OCI-LY1 (cell line): Measurements from ENCODE around the gene SENP2.

Experiments
- H2AFZ ChIP-seq: fragments of 200-600 bp; sonication (generic), shearing (Covaris generic); 2 replicates; pipeline ENCODE4 v1.6.0; 2014; ENCODE audit warnings: antibody characterized with exemption, mild to moderate bottlenecking, low read length
- H3F3A ChIP-seq: fragments of 200-600 bp; sonication (generic), shearing (Covaris generic); 2 replicates; pipeline ENCODE4 v1.6.0; 2014; ENCODE audit warnings: mild to moderate bottlenecking, antibody characterized with exemption, low read length, moderate library complexity; ENCODE audit not compliant: insufficient read depth
- H3K27ac ChIP-seq: fragments of 200-600 bp; sonication (generic); 2 replicates; pipeline ENCODE4 v1.5.1; 2014; ENCODE audit warnings: low read length, mixed run types, mild to moderate bottlenecking, low read depth; ENCODE audit not compliant: poor library complexity, severe bottlenecking
- H3K27me3 ChIP-seq: fragments of 200-600 bp; sonication (generic); 2 replicates; pipeline ENCODE4 v1.6.0; 2014; ENCODE audit warnings: antibody characterized with exemption, mild to moderate bottlenecking, low read length, moderate library complexity; ENCODE audit not compliant: insufficient read depth
- H3K36me3 ChIP-seq: fragments of 200-600 bp; sonication (generic); 2 replicates; pipeline ENCODE4 v1.6.1; 2014; ENCODE audit warnings: mild to moderate bottlenecking, antibody characterized with exemption, low read length, moderate library complexity, mixed read lengths; ENCODE audit not compliant: insufficient read depth
- H3K4me1 ChIP-seq: fragments of 200-600 bp; sonication (generic); 2 replicates; pipeline ENCODE4 v1.5.1; 2014; ENCODE audit warnings: mild to moderate bottlenecking, low read length, moderate library complexity; ENCODE audit not compliant: insufficient read depth, severe bottlenecking
- H3K4me2 ChIP-seq: fragments of 200-600 bp; sonication (generic), shearing (Covaris generic); 2 replicates; pipeline ENCODE4 v1.6.1; 2014; ENCODE audit warnings: low read length
- H3K4me3 ChIP-seq: fragments of 200-600 bp; sonication (generic); 2 replicates; pipeline ENCODE4 v1.5.1; 2014; ENCODE audit warnings: low read length, low read depth, mild to moderate bottlenecking, mixed read lengths; ENCODE audit not compliant: poor library complexity, severe bottlenecking
- H3K79me2 ChIP-seq: fragments of 200-600 bp; shearing (Covaris generic); 2 replicates; pipeline ENCODE4 v1.6.1; 2016; ENCODE audit warnings: mixed run types, low read length, mixed read lengths; ENCODE audit not compliant: insufficient read depth
- H3K9ac ChIP-seq: fragments of 200-600 bp; sonication (generic), shearing (Covaris generic); 2 replicates; pipeline ENCODE4 v1.6.1; 2014; ENCODE audit warnings: mild to moderate bottlenecking, low read length, mixed read lengths
- H3K9me2 ChIP-seq: fragments of 200-600 bp; sonication (generic), shearing (Covaris generic); 2 replicates; pipeline ENCODE4 v1.6.1; 2014; ENCODE audit warnings: low read depth, mild to moderate bottlenecking, low read length, mixed read lengths
- H3K9me3 ChIP-seq: fragments of 200-600 bp; shearing (Covaris generic); 2 replicates; pipeline ENCODE4 v1.6.1; 2014; ENCODE audit warnings: low read length, mixed read lengths
- H4K20me1 ChIP-seq: fragments of 200-600 bp; sonication (generic), shearing (Covaris generic); 2 replicates; pipeline ENCODE4 v1.6.0; 2016; ENCODE audit warnings: mild to moderate bottlenecking, low read length; ENCODE audit not compliant: insufficient read depth
- CTCF ChIP-seq: fragments of 200-600 bp; sonication (generic), shearing (Covaris generic); IDR thresholded peaks from 2 replicates; pipeline ENCODE4 v1.5.1; 2017; ENCODE audit warnings: mild to moderate bottlenecking, antibody characterized with exemption, low read length, moderate library complexity, mixed read lengths
- EZH2 ChIP-seq: fragments of 200-600 bp; sonication (generic), shearing (Covaris generic); IDR thresholded peaks from 2 replicates; pipeline ENCODE4 v1.8.0; 2017; ENCODE audit warnings: borderline replicate concordance, mixed run types, mild to moderate bottlenecking, antibody characterized with exemption, low read length, moderate library complexity, mixed read lengths

The SENP2 gene

GRCh38 chr3:185605566-185605965, 19.5 kb downstream of the SENP2 start:
- Histone ChIP-seq H3K9me2 (no peaks in the 10 kb centered on the region), H3K36me3 (peaks cover 86% of the 10 kb centered on the region)

GRCh38 chr3:185606196-185606595, 20.1 kb downstream of the SENP2 start:
- H3K4me3 ChIP-seq = no peak overlapping the region
- H3K36me3 ChIP-seq = peaks cover 85% of the 10 kb centered on the region
- H3K27ac ChIP-seq = no peak overlapping the region
- H3F3A ChIP-seq = no peaks in the 10 kb centered on the region
- TF ChIP-seq EZH2 = no peak
- TF ChIP-seq CTCF = no peak
- no peak overlapping the region for H2AFZ ChIP-seq
- H3K9me2 ChIP-seq = no peaks in the 10 kb centered on the region
- H3K9ac ChIP-seq = no peak overlapping the region
- H3K79me2 ChIP-seq = no peaks in the 10 kb centered on the region
- no peak overlapping the region for H3K4me2 ChIP-seq
- H3K4me1 ChIP-seq = no peaks in the 10 kb centered on the region
- no peaks in the 10 kb centered on the region for H3K9me3 ChIP-seq
- H4K20me1 ChIP-seq = no peaks in the 10 kb centered on the region
- H3K27me3 ChIP-seq = no peaks in the 10 kb centered on the region

More at GRCh38 chr3:185605566-185605965, 19.5 kb downstream of the SENP2 start:
- H3K4me1 ChIP-seq = no peaks in the 10 kb centered on the region
- no peak overlapping the region for H3K4me3 ChIP-seq
- H3K9ac ChIP-seq = no peak overlapping the region
- H3K27ac ChIP-seq = no peak overlapping the region
- TF ChIP-seq EZH2 (no peak), CTCF (no peak)
- no peak overlapping the region for H2AFZ ChIP-seq
- H3F3A ChIP-seq = no peaks in the 10 kb centered on the region
- H3K4me2 ChIP-seq = no peak overlapping the region
- H4K20me1 ChIP-seq = no peaks in the 10 kb centered on the region
- no peaks in the 10 kb centered on the region for H3K9me3 ChIP-seq
- H3K27me3 ChIP-seq = no peaks in the 10 kb centered on the region
- H3K79me2 ChIP-seq = no peaks in the 10 kb centered on the region

GRCh38 chr3:185613016-185613415, 26.9 kb downstream of the SENP2 start:
- Histone ChIP-seq H3K4me3 (no peak overlapping the region), H3F3A (no peaks in the 10 kb centered on the region), H3K9me2 (no peaks in the 10 kb centered on the region)

More at GRCh38 chr3:185613016-185613415, 26.9 kb downstream of the SENP2 start:
- Histone ChIP-seq H2AFZ (no peak overlapping the region), H3K27ac (no peak overlapping the region), H3K36me3 (peaks cover 85% of the 10 kb centered on the region), H3K4me2 (no peak overlapping the region), H3K9me3 (no peaks in the 10 kb centered on the region), H3K9ac (no peak overlapping the region), H3K79me2 (no peaks in the 10 kb centered on the region), H3K4me1 (no peaks in the 10 kb centered on the region), H3K27me3 (no peaks in the 10 kb centered on the region), H4K20me1 (no peaks in the 10 kb centered on the region)
- TF ChIP-seq CTCF = no peak
- TF ChIP-seq EZH2 = no peak
